ENCODE measurements around the gene ABCG5.
A peak's percentile ranks its signal among the peaks of the same experiment; 100 is the strongest.

The ABCG5 gene

GRCh38 chr2:43877782-43878464 is 39.3 kb upstream of the ABCG5 start:
- Histone ChIP-seq H3K14ac (ENCODE audit: low read length) (no peak overlapping the region), H4K91ac (ENCODE audit: low read depth, low read length) (no peak overlapping the region), H3K36me3 (ENCODE audit: control insufficient read depth in 1 of 2, insufficient read depth in 2 of 2, low read length in 2 of 2) (no peaks in the 10 kb centered on the region), H4K12ac (ENCODE audit: low read depth, low read length) (no peak overlapping the region), H2AFZ (ENCODE audit: insufficient read depth, low read length, poor library complexity) (no peak overlapping the region), H3K9me3 (ENCODE audit: insufficient read depth, low read depth, low read length) (no peaks in the 10 kb centered on the region), H2BK120ac (ENCODE audit: insufficient read depth, low read length, poor library complexity) (no peak overlapping the region), H3K4me3 (ENCODE audit: low read depth, low read length) (no peak overlapping the region), H3K23ac (ENCODE audit: low read length) (no peak overlapping the region), H3K27ac (ENCODE audit: low read depth, low read length) (no peak overlapping the region), H3K27me3 (ENCODE audit: insufficient read depth, low read length) (no peaks in the 10 kb centered on the region), H2AK5ac (ENCODE audit: low read length) (no peak overlapping the region), H2BK12ac (ENCODE audit: low read length) (no peak overlapping the region), H3K9ac (ENCODE audit: low read length) (no peak overlapping the region), H3K4ac (ENCODE audit: low read depth, low read length) (no peak overlapping the region), H3K4me1 (ENCODE audit: control insufficient read depth in 1 of 2, insufficient read depth in 2 of 2, low read length in 2 of 2) (no peaks in the 10 kb centered on the region), H4K8ac (ENCODE audit: low read depth, low read length) (peak overlapping the region; percentile 25), H3K4me2 (ENCODE audit: low read length) (no peak overlapping the region), H2BK5ac (ENCODE audit: low read depth, low read length, poor library complexity) (no peak overlapping the region), H3K79me1 (ENCODE audit: low read length) (no peaks in the 10 kb centered on the region), H3K18ac (ENCODE audit: low read length) (no peak overlapping the region), H3K79me2 (ENCODE audit: control insufficient read depth, insufficient read depth, low read length, poor library complexity) (no peaks in the 10 kb centered on the region)
- DNase-seq, result peak; percentile 58 to 85
- no CpG with 5 or more reads among the region's 16 CpGs for WGBS (ENCODE audit: extremely low coverage, insufficient coverage, insufficient read length)

GRCh38 chr2:43874776-43875451 is 36.3 kb upstream of the ABCG5 start:
- no peak overlapping the region for H2AK5ac ChIP-seq (ENCODE audit: low read length)
- no peak overlapping the region for H3K4ac ChIP-seq (ENCODE audit: low read depth, low read length)
- no peak overlapping the region for H4K91ac ChIP-seq (ENCODE audit: low read depth, low read length)
- no peak overlapping the region for H3K18ac ChIP-seq (ENCODE audit: low read length)
- no peak overlapping the region for H3K14ac ChIP-seq (ENCODE audit: low read length)
- H3K9me3 ChIP-seq (ENCODE audit: insufficient read depth, low read depth, low read length), result no peaks in the 10 kb centered on the region
- H3K4me1 ChIP-seq (ENCODE audit: control insufficient read depth in 1 of 2, insufficient read depth in 2 of 2, low read length in 2 of 2), result no peaks in the 10 kb centered on the region
- H3K79me1 ChIP-seq (ENCODE audit: low read length), result no peaks in the 10 kb centered on the region
- DNase-seq, result no peak
- H3K36me3 ChIP-seq (ENCODE audit: control insufficient read depth in 1 of 2, insufficient read depth in 2 of 2, low read length in 2 of 2), result no peaks in the 10 kb centered on the region
- H2BK12ac ChIP-seq (ENCODE audit: low read length), result no peak overlapping the region
- H3K79me2 ChIP-seq (ENCODE audit: control insufficient read depth, insufficient read depth, low read length, poor library complexity), result no peaks in the 10 kb centered on the region
- H3K23ac ChIP-seq (ENCODE audit: low read length), result no peak overlapping the region
- no CpG with 5 or more reads among the region's 11 CpGs for WGBS (ENCODE audit: extremely low coverage, insufficient coverage, insufficient read length)
- no peak overlapping the region for H3K4me3 ChIP-seq (ENCODE audit: low read depth, low read length)
- no peak overlapping the region for H2BK5ac ChIP-seq (ENCODE audit: low read depth, low read length, poor library complexity)
- no peak overlapping the region for H3K27ac ChIP-seq (ENCODE audit: low read depth, low read length)
- no peak overlapping the region for H2BK120ac ChIP-seq (ENCODE audit: insufficient read depth, low read length, poor library complexity)
- H3K4me2 ChIP-seq (ENCODE audit: low read length), result no peak overlapping the region
- no peak overlapping the region for H4K12ac ChIP-seq (ENCODE audit: low read depth, low read length)
- H3K27me3 ChIP-seq (ENCODE audit: insufficient read depth, low read length), result no peaks in the 10 kb centered on the region
- H4K8ac ChIP-seq (ENCODE audit: low read depth, low read length), result no peak overlapping the region
- H3K9ac ChIP-seq (ENCODE audit: low read length), result no peak overlapping the region
- H2AFZ ChIP-seq (ENCODE audit: insufficient read depth, low read length, poor library complexity), result no peak overlapping the region

DNA sequence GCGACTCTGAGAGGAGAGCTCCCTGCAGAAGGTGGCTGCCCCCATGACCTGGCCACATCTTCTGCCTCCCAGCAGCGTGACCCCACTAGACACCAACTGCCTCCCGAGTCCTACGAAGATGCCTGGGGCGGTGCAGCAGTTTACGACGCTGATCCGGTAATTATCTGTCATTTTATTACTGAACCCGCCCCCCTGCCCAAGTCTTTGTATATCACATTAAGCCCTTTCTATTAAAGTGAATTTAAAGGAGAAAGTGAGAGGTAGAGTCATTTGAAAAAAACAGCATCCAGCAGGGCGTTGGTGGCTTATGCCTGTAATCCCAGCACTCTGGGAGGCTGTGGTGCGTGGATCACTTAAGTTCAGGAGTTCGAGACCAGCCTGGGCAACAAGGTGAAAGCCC is 33.5 kb upstream of the ABCG5 start:
- Histone ChIP-seq H2BK5ac (ENCODE audit: low read depth, low read length, poor library complexity) (no peak overlapping the region), H3K23ac (ENCODE audit: low read length) (no peak overlapping the region), H4K91ac (ENCODE audit: low read depth, low read length) (no peak overlapping the region), H4K8ac (ENCODE audit: low read depth, low read length) (no peak overlapping the region), H3K4ac (ENCODE audit: low read depth, low read length) (no peak overlapping the region), H3K27me3 (ENCODE audit: insufficient read depth, low read length) (no peaks in the 10 kb centered on the region), H2BK120ac (ENCODE audit: insufficient read depth, low read length, poor library complexity) (no peak overlapping the region), H3K4me2 (ENCODE audit: low read length) (no peak overlapping the region), H3K27ac (ENCODE audit: low read depth, low read length) (no peak overlapping the region), H3K4me3 (ENCODE audit: low read depth, low read length) (no peak overlapping the region), H3K9me3 (ENCODE audit: insufficient read depth, low read depth, low read length) (no peaks in the 10 kb centered on the region), H4K12ac (ENCODE audit: low read depth, low read length) (no peak overlapping the region), H2AFZ (ENCODE audit: insufficient read depth, low read length, poor library complexity) (no peak overlapping the region), H3K36me3 (ENCODE audit: control insufficient read depth in 1 of 2, insufficient read depth in 2 of 2, low read length in 2 of 2) (no peaks in the 10 kb centered on the region), H2BK12ac (ENCODE audit: low read length) (no peak overlapping the region), H3K79me1 (ENCODE audit: low read length) (no peaks in the 10 kb centered on the region), H3K14ac (ENCODE audit: low read length) (no peak overlapping the region), H3K79me2 (ENCODE audit: control insufficient read depth, insufficient read depth, low read length, poor library complexity) (no peaks in the 10 kb centered on the region), H2AK5ac (ENCODE audit: low read length) (no peak overlapping the region), H3K4me1 (ENCODE audit: control insufficient read depth in 1 of 2, insufficient read depth in 2 of 2, low read length in 2 of 2) (no peaks in the 10 kb centered on the region), H3K9ac (ENCODE audit: low read length) (no peak overlapping the region), H3K18ac (ENCODE audit: low read length) (no peak overlapping the region)
- no peak for DNase-seq
- WGBS (ENCODE audit: extremely low coverage, insufficient coverage, insufficient read length), result no CpG with 5 or more reads among the region's 12 CpGs

DNA sequence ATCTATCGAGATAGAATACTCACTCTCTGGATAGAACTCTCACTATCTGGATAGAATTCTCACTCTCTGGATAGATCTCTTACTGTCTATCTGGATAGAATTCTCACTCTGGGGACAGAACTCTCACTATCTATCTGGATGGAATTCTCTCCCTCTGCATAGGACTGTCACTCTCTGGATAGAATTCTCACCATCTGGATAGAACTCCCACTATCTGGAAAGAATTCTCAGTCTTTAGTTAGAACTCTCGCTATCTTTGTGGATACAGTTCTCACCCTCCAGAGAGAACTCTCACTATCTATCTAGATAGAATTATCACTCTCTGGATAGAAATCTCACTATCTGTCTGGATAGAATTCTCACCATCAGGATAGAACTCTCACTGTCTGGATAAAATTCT is 16.7 kb upstream of the ABCG5 start:
- WGBS (ENCODE audit: extremely low coverage, insufficient coverage, insufficient read length), result no CpG with 5 or more reads among the region's 2 CpGs

More for the DNA sequence above, 16.7 kb upstream of the ABCG5 start:
- Histone ChIP-seq H2BK12ac (ENCODE audit: low read length) (no peak overlapping the region), H3K4me1 (ENCODE audit: control insufficient read depth in 1 of 2, insufficient read depth in 2 of 2, low read length in 2 of 2) (no peaks in the 10 kb centered on the region), H4K91ac (ENCODE audit: low read depth, low read length) (no peak overlapping the region), H3K4ac (ENCODE audit: low read depth, low read length) (no peak overlapping the region), H4K12ac (ENCODE audit: low read depth, low read length) (no peak overlapping the region), H3K79me1 (ENCODE audit: low read length) (no peaks in the 10 kb centered on the region), H2BK120ac (ENCODE audit: insufficient read depth, low read length, poor library complexity) (no peak overlapping the region), H3K18ac (ENCODE audit: low read length) (no peak overlapping the region), H2AFZ (ENCODE audit: insufficient read depth, low read length, poor library complexity) (no peak overlapping the region), H3K27ac (ENCODE audit: low read depth, low read length) (no peak overlapping the region), H4K8ac (ENCODE audit: low read depth, low read length) (no peak overlapping the region), H3K9ac (ENCODE audit: low read length) (no peak overlapping the region), H2AK5ac (ENCODE audit: low read length) (no peak overlapping the region), H3K36me3 (ENCODE audit: control insufficient read depth in 1 of 2, insufficient read depth in 2 of 2, low read length in 2 of 2) (no peaks in the 10 kb centered on the region), H3K23ac (ENCODE audit: low read length) (no peak overlapping the region), H3K27me3 (ENCODE audit: insufficient read depth, low read length) (no peaks in the 10 kb centered on the region), H3K4me2 (ENCODE audit: low read length) (no peak overlapping the region), H3K9me3 (ENCODE audit: insufficient read depth, low read depth, low read length) (no peaks in the 10 kb centered on the region), H3K14ac (ENCODE audit: low read length) (no peak overlapping the region), H3K4me3 (ENCODE audit: low read depth, low read length) (no peak overlapping the region), H2BK5ac (ENCODE audit: low read depth, low read length, poor library complexity) (no peak overlapping the region), H3K79me2 (ENCODE audit: control insufficient read depth, insufficient read depth, low read length, poor library complexity) (no peaks in the 10 kb centered on the region)
- no peak for DNase-seq
